Stimulated activated CD8-positive, alpha-beta memory T cell treated with anti-CD3 and anti-CD28 coated beads, Interleukin-7, amount 100 ng/mL, for 24 hours (primary cell): Measurements from ENCODE around the gene MIEN1.
"Not testable (repeated sequence)": the region's sequence is repeated elsewhere in the genome, so short reads cannot be mapped to it uniquely, and the experiment has no call there.

Experiments used
- DNase-seq: peaks from one replicate; pipeline ENCODE4 v3.0.0-alpha.2; 2020; ENCODE audit warnings: low read depth

The MIEN1 gene

DNA sequence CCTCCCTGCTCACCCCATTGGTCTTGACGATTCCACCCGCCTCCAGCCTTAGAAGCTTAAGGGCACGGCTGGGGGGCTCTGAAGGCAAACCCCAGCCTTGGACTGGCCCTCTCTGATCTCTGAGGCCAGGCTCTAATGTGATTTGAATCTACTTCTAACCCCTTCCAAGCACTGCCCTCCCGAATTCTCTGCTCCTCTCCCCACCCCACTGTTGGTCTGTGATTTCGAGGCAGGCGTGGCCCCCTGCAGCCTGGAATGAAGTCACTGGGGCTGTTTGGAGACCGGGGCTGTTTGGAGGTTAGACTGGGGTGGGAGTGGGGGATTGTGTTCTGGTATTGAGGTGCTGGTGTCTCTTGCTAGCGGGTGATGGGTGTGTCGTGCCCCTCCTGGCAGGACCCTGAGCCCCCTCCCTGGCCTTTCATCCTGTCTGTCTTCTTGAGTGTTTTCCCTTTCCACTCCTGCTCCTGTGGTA, 9.6 kb upstream of the MIEN1 start:
- DNase-seq = no peak

DNA sequence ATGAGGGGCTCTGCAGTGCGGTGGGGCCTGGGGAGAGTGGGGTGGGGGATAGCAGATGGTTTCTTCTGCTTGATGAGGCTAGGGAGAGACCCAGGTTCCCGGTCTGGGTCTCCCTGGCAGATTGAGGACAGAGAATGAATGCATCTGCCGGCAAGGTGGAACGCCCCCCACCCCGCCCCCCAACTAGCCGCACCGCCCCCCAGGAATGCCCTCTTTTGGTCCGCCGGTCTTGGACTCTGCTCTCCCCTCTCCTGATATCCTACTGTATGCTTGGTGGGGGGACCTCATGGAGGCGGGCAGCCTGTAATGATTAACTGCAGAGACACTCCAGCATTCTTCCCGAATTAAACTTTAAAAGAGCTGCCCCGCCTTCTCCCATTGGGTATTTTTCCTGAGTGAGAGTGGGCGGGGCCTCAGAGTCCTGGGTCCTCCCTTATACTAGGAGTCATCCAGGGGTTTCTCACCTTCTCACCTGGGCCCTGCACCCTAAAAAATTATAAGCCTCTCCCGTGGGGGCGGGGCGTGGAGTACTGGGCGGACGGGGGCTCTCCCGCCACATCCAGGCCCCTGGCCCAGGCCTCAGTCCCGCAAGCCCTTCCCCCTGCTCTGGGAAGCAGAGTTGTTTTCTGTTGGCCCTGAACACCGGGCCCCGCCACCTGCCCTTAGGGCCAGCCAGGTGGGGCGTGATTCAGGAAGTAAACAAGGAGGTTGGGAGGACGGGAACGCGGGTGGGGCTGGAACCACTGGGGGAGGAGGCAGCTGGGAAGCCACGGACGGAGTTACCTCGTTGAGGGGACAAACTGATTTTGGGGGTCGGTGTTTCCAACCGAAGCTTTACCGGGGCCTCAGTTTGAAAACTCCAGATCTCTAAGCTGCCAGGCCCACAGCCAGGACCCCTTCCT, 8.9 kb upstream of the MIEN1 start:
- DNase-seq = no peak

DNA sequence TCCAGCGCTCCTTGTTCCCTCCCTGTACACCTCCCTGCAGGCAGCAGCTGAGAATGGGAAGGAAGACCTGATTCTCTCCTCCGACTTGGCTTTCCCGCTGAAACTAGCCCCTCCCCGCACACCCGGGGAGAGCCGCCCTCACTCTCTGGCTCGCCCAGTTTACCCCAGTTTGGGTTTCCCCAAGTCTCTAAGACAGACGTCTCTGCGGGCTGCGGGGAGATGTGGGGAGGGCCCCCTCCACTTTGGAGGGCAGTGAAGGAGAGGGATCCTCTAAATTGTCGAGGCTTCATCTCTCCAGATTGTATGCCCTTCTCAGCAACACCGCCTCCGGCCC, 8.2 kb upstream of the MIEN1 start:
- DNase-seq = no peak

DNA sequence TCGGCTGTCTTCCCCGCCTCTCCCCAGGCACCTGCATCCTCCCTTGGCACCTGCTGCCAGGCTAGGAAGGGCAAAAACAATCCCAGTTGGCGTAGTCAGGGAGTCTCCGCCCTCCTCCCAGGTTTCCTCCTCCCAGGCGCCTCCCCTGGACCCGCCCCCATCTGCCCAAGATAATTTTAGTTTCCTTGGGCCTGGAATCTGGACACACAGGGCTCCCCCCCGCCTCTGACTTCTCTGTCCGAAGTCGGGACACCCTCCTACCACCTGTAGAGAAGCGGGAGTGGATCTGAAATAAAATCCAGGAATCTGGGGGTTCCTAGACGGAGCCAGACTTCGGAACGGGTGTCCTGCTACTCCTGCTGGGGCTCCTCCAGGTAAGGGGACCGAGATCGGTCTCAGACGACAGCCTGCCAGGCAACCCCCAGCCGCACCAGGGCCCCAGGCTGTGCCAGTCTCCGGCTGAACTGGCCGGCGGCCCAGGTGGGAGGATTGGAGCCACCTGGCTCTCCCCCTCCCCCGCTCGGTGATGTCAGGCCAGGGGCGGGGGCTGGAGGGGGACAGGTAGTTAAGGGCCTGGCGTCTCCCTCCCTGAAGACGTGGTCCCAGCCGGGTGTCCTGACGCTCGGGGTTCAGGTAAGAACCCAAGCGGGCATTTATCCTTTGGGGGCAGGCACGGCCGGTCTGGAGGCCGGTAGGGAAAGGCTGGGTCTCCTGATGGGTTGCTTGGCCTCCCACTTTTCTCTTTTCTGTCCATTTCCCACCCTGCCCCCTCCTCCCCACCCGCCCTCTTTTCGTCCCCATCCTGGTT, 7.6 kb upstream of the MIEN1 start, which contains the start of gene GRB7:
Gene GRB7, plus strand, starts transcription at position 179 of the 808 bp plus-strand sequence. CDS start 4,364 bp downstream, outside the sequence.
- no peak for DNase-seq

DNA sequence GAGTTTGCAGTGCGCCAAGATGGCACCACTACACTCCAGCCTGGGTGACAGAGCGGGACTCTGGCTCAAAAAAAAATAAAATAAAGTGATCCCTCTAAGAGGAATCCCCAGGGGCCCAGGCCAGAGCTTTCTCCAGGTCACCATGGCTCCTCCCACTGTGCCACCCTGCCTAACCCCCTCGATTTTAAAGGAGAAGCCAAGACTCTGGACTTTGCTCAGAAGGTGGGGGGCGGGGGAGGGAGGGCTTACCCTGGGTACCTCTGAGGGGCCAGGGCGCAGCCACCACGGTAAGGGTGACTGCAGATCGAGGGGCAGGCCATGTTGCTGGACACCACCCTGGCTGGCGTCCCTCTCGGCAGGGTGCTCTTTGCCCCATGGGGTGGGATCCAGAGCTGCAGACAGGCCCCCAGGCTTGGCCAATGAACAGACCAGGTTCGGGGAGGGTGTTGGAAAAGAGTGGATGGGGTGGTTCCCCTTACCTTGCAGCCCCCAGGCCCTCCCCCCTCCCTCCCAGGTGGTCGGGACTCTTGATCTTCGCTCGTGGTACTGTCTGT, 7.0 kb upstream of the MIEN1 start:
- no peak for DNase-seq

DNA sequence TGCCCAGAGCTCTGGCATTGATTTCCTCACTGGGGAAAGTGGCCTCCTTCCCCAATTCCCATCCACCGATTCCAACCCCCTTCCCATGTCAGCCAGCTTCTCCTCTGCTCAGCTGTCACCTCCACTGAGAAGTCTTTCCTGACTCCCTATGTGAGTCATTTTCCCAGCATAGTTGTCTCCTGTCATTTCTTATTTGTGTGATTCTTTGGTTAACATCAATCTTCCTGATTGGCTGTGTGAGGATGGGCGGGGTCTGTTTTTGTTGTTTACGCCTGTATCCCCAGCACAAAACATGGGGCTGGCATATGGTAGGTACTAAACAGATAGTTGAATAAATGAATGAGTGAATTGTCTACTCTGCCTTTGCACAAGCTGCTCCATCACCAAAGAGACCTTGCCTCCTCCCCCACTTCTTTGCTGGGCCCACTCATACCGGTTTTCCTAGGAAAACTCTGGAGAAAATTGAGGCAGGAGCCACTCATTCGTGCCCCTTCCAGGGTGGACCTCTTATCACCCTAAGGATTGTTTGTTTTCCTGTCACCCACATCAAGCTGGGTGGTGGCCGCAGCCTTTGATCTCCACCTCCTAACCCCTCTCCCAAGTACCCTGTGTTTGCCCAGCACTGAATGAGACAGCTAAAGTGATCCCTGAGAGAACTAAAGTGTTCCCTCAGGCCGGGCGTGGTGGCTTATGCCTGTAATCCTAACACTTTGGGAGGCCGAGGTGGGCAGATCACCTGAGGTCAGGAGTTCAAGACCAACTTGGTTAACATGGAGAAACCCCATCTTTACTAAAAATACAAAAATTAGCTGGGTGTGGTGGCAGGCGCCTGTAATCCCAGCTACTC, 6.2 kb upstream of the MIEN1 start:
- no peak for DNase-seq

DNA sequence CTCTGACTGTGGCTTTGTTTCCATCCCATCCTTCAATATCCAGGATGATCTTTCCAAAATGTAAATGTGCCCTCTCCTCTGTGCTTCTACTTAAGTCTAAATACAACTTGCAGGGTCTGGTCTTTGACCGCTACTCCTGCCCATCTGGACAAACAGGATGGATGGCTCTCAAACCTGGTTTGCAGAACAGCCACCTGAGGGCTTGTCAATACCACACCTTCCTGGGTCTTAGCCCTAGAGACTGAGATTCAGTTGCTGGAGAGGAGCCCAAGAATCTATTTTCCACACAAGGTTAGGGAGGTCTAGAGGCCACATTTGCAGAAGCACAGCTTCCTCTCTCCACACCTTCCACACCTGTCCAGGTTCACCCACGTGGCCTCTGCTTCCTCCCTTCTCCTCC, 5.5 kb upstream of the MIEN1 start:
- DNase-seq = no peak

DNA sequence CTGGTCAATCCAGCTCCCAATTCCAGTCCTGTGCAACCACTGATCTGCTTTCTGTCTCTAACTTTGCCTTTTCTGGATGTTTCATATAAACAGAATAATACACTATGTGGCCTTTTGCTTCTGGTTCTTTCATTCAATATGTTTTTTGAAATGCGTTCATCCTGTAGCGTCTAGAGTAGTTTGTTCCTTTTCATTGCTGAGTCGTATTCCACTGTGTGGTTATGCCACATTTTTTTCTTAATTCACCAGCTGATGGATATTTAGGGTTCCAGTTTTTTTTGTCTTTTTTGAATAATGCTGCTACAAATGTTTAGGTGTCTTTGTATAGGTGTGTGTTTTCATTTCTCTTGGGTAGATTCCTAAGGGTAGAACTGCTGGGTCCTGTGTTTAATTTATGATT, 2.3 kb upstream of the MIEN1 start:
- DNase-seq = no peak

DNA sequence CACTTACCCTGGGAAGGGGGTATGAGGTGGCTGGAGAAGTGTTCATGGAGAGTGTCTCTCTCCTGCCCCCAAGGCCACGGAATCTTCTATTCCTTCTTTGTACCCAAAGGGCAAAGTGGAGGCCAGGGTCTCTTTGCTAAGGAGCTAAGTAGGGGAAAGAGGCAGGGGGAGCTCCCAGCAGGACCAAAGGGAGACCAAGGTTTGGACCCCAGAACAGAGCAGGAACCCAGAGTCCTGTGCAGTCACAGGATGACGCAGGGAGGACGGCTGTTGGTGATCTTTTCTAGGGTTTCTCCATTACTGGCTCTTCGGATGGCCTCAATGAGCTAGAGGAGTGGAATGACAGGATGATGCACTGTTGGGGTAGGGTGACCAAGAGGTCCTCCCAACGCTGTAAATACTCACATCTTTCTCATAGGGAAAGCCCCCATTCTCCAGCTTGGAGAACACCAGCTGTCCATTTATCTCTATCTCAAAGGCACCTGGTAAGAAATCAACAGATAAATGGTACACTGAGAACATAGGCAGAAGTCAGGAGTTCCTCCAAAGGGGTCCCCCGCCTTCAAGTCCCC, 966 bp downstream of the MIEN1 start:
- no peak for DNase-seq

DNA sequence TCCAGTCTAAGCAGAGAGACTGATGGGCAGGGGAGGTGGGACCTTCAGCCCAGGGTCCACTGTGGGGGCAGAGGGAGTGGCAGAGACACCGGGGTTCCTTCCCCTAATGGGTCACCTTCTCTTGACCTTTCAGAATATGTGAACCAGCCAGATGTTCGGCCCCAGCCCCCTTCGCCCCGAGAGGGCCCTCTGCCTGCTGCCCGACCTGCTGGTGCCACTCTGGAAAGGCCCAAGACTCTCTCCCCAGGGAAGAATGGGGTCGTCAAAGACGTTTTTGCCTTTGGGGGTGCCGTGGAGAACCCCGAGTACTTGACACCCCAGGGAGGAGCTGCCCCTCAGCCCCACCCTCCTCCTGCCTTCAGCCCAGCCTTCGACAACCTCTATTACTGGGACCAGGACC, 2.8 kb downstream of the MIEN1 start:
- DNase-seq = no peak

DNA sequence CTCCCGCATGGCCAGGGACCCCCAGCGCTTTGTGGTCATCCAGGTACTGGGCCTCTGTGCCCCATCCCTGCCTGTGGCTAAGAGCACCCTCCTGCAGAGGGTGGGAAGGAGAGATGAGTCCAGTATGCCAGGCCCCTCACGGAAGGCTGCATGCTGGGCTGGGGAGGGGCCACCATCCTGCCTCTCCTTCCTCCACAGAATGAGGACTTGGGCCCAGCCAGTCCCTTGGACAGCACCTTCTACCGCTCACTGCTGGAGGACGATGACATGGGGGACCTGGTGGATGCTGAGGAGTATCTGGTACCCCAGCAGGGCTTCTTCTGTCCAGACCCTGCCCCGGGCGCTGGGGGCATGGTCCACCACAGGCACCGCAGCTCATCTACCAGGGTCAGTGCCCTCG, 3.7 kb downstream of the MIEN1 start:
- no peak for DNase-seq

DNA sequence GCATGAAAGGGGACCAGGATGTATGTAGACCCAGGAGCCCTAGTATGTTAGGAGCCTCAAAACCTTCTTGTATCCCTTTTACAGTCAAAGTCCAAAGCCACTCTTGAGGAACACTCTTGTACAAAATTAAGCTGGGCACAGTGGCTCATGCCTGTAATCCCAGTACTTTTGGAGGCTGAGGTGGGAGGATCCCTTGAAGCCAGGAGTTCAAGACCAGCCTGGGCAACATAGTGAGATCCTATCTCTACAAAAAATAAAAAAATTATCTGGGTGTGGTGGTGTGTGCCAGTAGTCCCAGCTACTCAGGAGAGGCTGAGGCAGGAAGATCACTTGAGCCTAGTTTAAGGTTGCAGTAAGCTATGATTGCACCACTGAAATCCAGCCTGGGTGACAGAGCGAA, 4.4 kb downstream of the MIEN1 start:
- DNase-seq = not testable (repeated sequence)

DNA sequence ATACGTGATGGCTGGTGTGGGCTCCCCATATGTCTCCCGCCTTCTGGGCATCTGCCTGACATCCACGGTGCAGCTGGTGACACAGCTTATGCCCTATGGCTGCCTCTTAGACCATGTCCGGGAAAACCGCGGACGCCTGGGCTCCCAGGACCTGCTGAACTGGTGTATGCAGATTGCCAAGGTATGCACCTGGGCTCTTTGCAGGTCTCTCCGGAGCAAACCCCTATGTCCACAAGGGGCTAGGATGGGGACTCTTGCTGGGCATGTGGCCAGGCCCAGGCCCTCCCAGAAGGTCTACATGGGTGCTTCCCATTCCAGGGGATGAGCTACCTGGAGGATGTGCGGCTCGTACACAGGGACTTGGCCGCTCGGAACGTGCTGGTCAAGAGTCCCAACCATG, 5.6 kb downstream of the MIEN1 start:
- no peak for DNase-seq

DNA sequence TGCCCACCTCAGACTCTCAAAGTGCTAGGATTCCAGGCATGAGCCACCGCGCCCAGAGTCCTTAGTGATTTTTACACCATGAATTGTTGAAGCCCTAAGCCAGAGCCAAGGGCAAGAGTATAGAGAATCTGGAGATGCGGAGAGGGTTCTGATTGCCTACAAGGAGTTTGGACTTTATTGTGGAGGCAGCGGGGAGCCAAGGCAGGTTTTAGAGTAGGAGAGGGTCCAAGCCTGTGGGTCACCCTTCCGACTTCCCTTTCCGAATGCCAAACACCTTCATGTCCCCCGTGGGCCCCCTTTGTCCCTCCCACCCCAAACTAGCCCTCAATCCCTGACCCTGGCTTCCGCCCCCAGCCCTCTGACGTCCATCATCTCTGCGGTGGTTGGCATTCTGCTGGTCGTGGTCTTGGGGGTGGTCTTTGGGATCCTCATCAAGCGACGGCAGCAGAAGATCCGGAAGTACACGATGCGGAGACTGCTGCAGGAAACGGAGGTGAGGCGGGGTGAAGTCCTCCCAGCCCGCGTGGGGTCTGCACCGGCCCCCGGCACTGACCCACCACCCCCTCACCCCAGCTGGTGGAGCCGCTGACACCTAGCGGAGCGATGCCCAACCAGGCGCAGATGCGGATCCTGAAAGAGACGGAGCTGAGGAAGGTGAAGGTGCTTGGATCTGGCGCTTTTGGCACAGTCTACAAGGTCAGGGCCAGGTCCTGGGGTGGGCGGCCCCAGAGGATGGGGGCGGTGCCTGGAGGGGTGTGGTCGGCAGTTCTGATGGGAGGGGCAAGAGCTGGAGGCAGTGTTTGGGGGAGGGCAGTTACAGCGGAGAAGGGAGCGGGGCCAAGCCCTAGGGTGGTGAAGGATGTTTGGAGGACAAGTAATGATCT, 7.1 kb downstream of the MIEN1 start:
- DNase-seq = no peak

DNA sequence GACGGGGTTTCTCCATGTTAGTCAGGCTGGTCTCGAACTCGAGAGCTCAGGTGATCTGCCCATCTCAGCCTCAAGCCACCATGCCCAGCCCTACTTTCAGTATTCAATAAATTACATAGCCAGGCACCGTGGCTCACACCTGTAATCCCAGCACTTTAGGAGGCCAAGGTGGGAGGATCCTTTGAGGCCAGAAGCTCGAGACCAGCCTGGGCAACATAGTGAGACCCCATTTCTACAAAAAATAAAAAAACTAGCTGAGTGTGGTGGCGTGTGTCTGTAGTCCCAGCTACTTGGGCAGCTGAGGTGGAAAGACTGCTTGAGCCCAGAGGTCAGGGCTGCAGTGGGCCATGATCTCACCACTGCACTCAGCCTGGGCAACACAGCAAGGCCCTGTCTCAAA, 8.2 kb downstream of the MIEN1 start:
- no peak for DNase-seq

DNA sequence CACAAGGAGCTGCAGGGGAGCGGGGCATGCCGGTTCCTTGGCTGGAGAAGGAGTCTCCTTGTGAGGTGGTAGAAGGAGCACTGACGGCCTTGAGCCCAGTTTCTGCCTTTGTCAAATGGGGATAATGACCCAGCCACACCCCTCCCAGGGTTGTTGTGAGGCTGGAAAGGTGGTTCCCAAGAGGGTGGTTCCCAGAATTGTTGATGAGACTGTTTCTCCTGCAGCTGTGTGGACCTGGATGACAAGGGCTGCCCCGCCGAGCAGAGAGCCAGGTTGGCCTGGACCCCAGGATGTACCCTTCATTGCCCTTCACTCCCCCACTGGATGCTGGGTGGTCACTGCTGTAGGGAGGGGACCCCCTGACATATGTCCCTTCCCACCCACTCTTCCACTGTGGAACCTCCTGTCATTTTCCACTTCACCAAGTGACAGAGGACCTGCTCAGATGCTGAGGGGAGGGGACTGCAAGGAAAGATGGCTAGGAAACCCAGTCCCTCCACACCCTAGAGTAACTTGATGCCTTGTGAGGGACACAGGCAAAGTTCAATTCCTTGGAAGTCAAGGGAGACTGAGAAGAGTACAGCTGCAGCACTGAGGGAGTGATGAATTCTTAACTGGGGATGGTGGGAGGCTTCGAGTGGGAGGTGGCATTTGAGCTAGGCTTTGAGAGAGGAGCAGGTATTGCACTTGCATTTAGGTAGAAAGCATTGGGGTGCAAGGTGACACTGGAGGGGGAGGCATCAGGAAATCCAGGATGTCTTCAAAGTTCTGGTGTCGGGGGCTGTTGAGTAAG, 10.6 kb downstream of the MIEN1 start:
- no peak for DNase-seq

DNA sequence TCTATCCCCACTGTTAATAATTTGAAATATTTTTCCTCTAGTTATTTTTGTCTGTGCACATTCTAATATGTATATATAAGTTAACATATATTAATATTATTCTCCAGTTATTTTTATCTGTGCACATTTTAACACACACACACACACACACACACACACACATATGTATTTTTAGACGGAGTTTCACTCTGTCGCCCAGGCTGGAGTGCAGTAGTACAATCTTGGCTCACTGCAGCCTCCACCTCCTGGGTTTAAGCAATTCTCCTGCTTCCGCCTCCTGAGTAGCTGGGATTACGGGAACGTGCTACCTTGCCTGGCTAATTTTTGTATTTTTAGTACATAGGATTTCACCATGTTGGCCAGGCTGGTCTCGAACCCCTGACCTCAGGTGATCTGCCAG, 12.7 kb downstream of the MIEN1 start:
- no peak for DNase-seq

DNA sequence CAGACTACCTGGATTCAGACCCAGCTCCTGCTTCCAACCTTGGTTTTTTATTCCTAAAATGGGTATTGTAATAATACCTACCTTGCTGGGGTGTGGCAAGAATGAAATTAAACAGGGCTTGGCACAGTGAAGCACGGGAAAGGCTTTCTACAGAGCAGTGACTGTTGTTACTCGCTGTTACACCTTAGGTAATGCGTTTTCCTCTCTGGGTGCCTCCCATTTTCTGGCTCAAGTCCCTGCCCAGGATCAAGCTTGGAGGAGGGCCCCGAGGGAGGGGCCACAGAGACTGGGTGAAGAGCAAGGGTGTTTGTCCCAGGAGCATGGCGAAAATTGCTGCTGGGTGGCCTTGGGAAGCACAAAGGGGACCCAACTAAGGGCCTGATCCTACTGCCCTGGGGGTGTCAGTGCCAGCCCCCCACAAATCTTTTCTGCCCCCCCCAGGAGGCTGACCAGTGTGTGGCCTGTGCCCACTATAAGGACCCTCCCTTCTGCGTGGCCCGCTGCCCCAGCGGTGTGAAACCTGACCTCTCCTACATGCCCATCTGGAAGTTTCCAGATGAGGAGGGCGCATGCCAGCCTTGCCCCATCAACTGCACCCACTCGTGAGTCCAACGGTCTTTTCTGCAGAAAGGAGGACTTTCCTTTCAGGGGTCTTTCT, 13.3 kb downstream of the MIEN1 start:
- no peak for DNase-seq
